Measurements from ENCODE around the gene ARAP1.

ARAP1 gene

GRCh38 chr11:72718101-72718501, 34.1 kb downstream of the ARAP1 start:
- H3K4me3 ChIP-seq (ENCODE audit: low read length): no peak overlapping the region
- no peaks in the 10 kb centered on the region for H3K27me3 ChIP-seq (replicated peaks; ENCODE audit: insufficient read depth, low read length)
- TF ChIP-seq EZH2phosphoT487 (IDR thresholded peaks at IDR 0.05; ENCODE audit: low read length) (no peak), CTCF (IDR thresholded peaks at IDR 0.05; ENCODE audit: low read length) (no peak), EZH2 (optimal IDR thresholded peaks at IDR 0.05; ENCODE audit: low read depth, low read length) (no peak)
- no peaks in the 10 kb centered on the region for H3K9me2 ChIP-seq (replicated peaks; ENCODE audit: insufficient read depth, low read length)
- no peak overlapping the region; the same call in 1 of the 2 replicates for H3K9ac ChIP-seq (ENCODE audit: low read length)
- no peaks in the 10 kb centered on the region for H3K9me3 ChIP-seq (replicated peaks; ENCODE audit: insufficient read depth, low read length)
- peaks cover 29% of the 10 kb centered on the region for H3F3A ChIP-seq (ENCODE audit: insufficient read depth, low read length)
- no peaks in the 10 kb centered on the region for H3K36me3 ChIP-seq (replicated peaks; ENCODE audit: insufficient read depth, low read length)
- H3K4me2 ChIP-seq (ENCODE audit: low read depth, low read length): peak overlapping the region; percentile 95; the same call in 1 of the 2 replicates
- H3K79me2 ChIP-seq (ENCODE audit: low read length): peaks cover 84% of the 10 kb centered on the region
- no peak overlapping the region for H2AFZ ChIP-seq (ENCODE audit: low read length)
- H3K27ac ChIP-seq (ENCODE audit: low read length): peak overlapping the region; percentile 99; the same call in 1 of the 2 replicates
- DNase-seq: no peak
- no peaks in the 10 kb centered on the region for H4K20me1 ChIP-seq (ENCODE audit: insufficient read depth, low read length)
- peaks cover 56% of the 10 kb centered on the region for H3K4me1 ChIP-seq (ENCODE audit: low read length)

DNA sequence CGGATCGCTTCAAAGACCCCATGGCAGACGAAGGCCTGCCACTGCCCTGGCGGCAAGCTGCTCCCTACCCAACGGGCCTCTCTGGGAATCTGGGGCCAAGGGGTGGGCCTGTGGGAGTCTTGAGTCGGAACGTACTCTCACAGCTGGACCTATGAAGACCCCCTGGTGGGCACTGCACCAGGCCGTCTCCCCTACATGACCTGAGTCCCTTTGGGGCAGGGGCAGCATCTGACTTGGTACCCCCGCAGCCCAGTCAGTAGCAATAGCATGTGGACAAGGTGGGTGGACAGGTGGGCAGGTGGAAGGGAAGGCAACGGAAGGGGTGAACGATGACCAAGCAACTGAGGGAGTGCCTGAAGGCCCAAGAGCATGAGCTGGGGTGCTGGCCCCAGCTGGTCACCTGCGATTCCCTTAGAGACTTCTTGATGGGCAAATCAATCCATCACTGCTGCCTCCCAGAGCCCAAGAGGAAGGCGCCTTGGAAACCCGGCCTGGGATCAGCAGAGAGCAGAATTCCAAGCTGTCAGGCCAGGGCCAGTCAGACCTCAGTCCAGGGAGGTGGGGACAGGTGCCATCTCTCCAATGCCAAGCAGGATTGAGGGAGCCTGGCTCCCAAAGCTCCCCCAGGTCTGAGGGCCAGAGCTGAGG, 35.3 kb downstream of the ARAP1 start:
- Histone ChIP-seq H3K9me2 (replicated peaks; ENCODE audit: insufficient read depth, low read length) (no peaks in the 10 kb centered on the region), H3K4me3 (ENCODE audit: low read length) (no peak overlapping the region), H3K79me2 (ENCODE audit: low read length) (peaks cover 90% of the 10 kb centered on the region), H3K9me3 (replicated peaks; ENCODE audit: insufficient read depth, low read length) (no peaks in the 10 kb centered on the region), H3K27ac (ENCODE audit: low read length) (peak overlapping the region; percentile 99), H3F3A (ENCODE audit: insufficient read depth, low read length) (peaks cover 29% of the 10 kb centered on the region), H4K20me1 (ENCODE audit: insufficient read depth, low read length) (no peaks in the 10 kb centered on the region), H2AFZ (ENCODE audit: low read length) (no peak overlapping the region), H3K9ac (ENCODE audit: low read length) (peak overlapping the region; percentile 77), H3K36me3 (replicated peaks; ENCODE audit: insufficient read depth, low read length) (0 out of 2 replicates have a peak, but pooled peaks cover 5% of the 10 kb centered on the region), H3K4me2 (ENCODE audit: low read depth, low read length) (peak overlapping the region; percentile 53), H3K27me3 (replicated peaks; ENCODE audit: insufficient read depth, low read length) (no peaks in the 10 kb centered on the region), H3K4me1 (ENCODE audit: low read length) (peaks cover 51% of the 10 kb centered on the region)
- TF ChIP-seq CTCF (IDR thresholded peaks at IDR 0.05; ENCODE audit: low read length) (no peak), EZH2 (optimal IDR thresholded peaks at IDR 0.05; ENCODE audit: low read depth, low read length) (no peak), EZH2phosphoT487 (IDR thresholded peaks at IDR 0.05; ENCODE audit: low read length) (no peak)
- no peak for DNase-seq

DNA sequence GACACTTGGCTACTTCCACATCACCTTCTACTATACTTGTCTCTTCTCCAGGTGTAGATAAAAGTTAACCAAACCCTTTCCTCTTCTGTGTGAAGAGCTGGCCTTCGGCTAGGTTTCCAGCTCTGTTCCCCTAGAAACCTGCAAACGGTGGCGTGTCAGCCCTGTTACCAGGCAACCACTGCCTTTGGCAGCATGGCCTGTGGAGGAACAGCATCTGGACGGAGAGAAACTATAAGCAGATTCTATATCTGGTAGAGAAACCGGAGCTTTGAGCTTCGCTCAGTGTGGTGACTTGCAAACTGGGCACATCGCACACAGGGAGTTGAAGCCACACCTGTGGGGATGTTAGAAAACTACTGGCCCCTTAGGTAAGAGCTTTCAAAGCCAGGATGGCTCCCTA, 35.9 kb downstream of the ARAP1 start:
- H3K36me3 ChIP-seq (replicated peaks; ENCODE audit: insufficient read depth, low read length): 0 out of 2 replicates have a peak, but pooled peaks cover 5% of the 10 kb centered on the region
- DNase-seq: peak; percentile 91
- peak overlapping the region; percentile 53; the same call in 1 of the 2 replicates for H3K4me2 ChIP-seq (ENCODE audit: low read depth, low read length)
- H3K27me3 ChIP-seq (replicated peaks; ENCODE audit: insufficient read depth, low read length): no peaks in the 10 kb centered on the region
- H3K79me2 ChIP-seq (ENCODE audit: low read length): peaks cover 89% of the 10 kb centered on the region
- no peak overlapping the region for H3K4me3 ChIP-seq (ENCODE audit: low read length)
- H4K20me1 ChIP-seq (ENCODE audit: insufficient read depth, low read length): no peaks in the 10 kb centered on the region
- H3K9me2 ChIP-seq (replicated peaks; ENCODE audit: insufficient read depth, low read length): no peaks in the 10 kb centered on the region
- H3K9ac ChIP-seq (ENCODE audit: low read length): peak overlapping the region; percentile 77
- TF ChIP-seq EZH2phosphoT487 (IDR thresholded peaks at IDR 0.05; ENCODE audit: low read length) (no peak), EZH2 (optimal IDR thresholded peaks at IDR 0.05; ENCODE audit: low read depth, low read length) (no peak)
- H2AFZ ChIP-seq (ENCODE audit: low read length): no peak overlapping the region
- peaks cover 51% of the 10 kb centered on the region for H3K4me1 ChIP-seq (ENCODE audit: low read length)
- H3K27ac ChIP-seq (ENCODE audit: low read length): peak overlapping the region; percentile 99
- H3F3A ChIP-seq (ENCODE audit: insufficient read depth, low read length): peaks cover 29% of the 10 kb centered on the region
- H3K9me3 ChIP-seq (replicated peaks; ENCODE audit: insufficient read depth, low read length): no peaks in the 10 kb centered on the region

DNA sequence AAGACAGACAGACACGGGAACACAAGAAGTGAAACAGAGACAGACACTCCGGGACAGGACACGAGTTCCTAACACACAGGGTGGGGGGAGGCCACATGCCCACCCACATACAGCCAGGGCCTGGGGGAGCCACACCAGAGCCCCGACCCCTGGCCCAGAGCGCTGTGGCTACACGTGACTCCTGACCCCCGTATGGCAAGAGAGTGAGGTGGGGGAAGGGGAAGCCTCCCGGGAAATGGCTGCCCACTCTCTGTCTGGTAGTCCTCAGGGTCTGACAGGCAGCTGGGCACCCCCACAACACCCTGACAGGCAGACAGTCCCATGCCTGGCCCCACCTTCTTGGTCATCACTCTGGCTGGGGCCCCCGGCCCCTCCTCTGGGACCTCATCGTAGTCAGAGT, 39.4 kb downstream of the ARAP1 start:
- no peak for DNase-seq
- Histone ChIP-seq H3K9me3 (replicated peaks; ENCODE audit: insufficient read depth, low read length) (no peaks in the 10 kb centered on the region), H3K79me2 (ENCODE audit: low read length) (peaks cover 58% of the 10 kb centered on the region), H3K27ac (ENCODE audit: low read length) (no peak overlapping the region), H3K9ac (ENCODE audit: low read length) (no peak overlapping the region), H4K20me1 (ENCODE audit: insufficient read depth, low read length) (no peaks in the 10 kb centered on the region), H3K4me1 (ENCODE audit: low read length) (peaks cover 20% of the 10 kb centered on the region), H3K4me2 (ENCODE audit: low read depth, low read length) (no peak overlapping the region), H2AFZ (ENCODE audit: low read length) (no peak overlapping the region), H3K4me3 (ENCODE audit: low read length) (no peak overlapping the region), H3F3A (ENCODE audit: insufficient read depth, low read length) (peaks cover 7% of the 10 kb centered on the region), H3K36me3 (replicated peaks; ENCODE audit: insufficient read depth, low read length) (peaks cover 5% of the 10 kb centered on the region; the same call in 1 of the 2 replicates), H3K27me3 (replicated peaks; ENCODE audit: insufficient read depth, low read length) (no peaks in the 10 kb centered on the region), H3K9me2 (replicated peaks; ENCODE audit: insufficient read depth, low read length) (no peaks in the 10 kb centered on the region)
- TF ChIP-seq CTCF (IDR thresholded peaks at IDR 0.05; ENCODE audit: low read length) (no peak), EZH2 (optimal IDR thresholded peaks at IDR 0.05; ENCODE audit: low read depth, low read length) (no peak), EZH2phosphoT487 (IDR thresholded peaks at IDR 0.05; ENCODE audit: low read length) (no peak)
